Panc1 (cell line): ENCODE results near the gene NEURL4.

Experiments used
- CTCF ChIP-seq: fragments of 450-650 bp; IDR thresholded peaks from 2 replicates; pipeline ENCODE4 v1.5.1; 2017; ENCODE audit warnings: mild to moderate bottlenecking
- POLR2AphosphoS5 ChIP-seq: IDR thresholded peaks from 2 replicates; pipeline ENCODE4 v1.6.1; 2012; ENCODE audit warnings: mild to moderate bottlenecking, low read depth, low read length, moderate library complexity
- REST ChIP-seq, 2 experiments: IDR thresholded peaks; 2 replicates each; pipeline ENCODE4 v1.6.1; 2011 to 2012; ENCODE audit warnings: low read depth in 2 of 2, control low read depth in 1 of 2, low read length in 1 of 2, mild to moderate bottlenecking in 1 of 2, moderate library complexity in 1 of 2; ENCODE audit not compliant: insufficient read depth in 1 of 2

- no peak for TF ChIP-seq REST (IDR thresholded peaks at IDR 0.05; ENCODE audit: insufficient read depth in 1 of 2, low read depth in 2 of 2, low read length in 1 of 2)
- no peak for TF ChIP-seq CTCF
- no peak for TF ChIP-seq POLR2AphosphoS5
Measured at GRCh38 chr17:7355053-7355452, 25.9 kb upstream of the NEURL4 start, which contains the start of gene TMEM95.
